PC-3 (cell line): Measurements from ENCODE around the gene EEPD1. TPM values are rescaled to one million over a fixed set of nuclear protein-coding genes. Genes with fewer than 3 reads are reported as not detected.

Source experiments
- ATAC-seq: fragments of 200-7000 bp; cut with Tn5 transposase; 2 replicates; pipeline ENCODE4 v1.9.1; 2020; ENCODE audit warnings: mild to moderate bottlenecking, moderate library complexity
- BruUV-seq: library from RNA; stranded (reverse); fragments of 400-500 nt; replicated peaks from 2 replicates; lab custom pipeline; 2021; lab: Mats Ljungman, UMichigan
- CTCF ChIA-PET: fragments of 300-600 bp; sonication (Branson Sonifier 250); formaldehyde crosslinking; loops from one replicate; lab custom pipeline; 2022; ENCODE audit warnings: antibody characterized with exemption; lab: Charles Lee
- POLR2A ChIA-PET: fragments of 300-600 bp; sonication (Branson Sonifier 250); formaldehyde crosslinking; loops from one replicate; lab custom pipeline; 2022; ENCODE audit warnings: antibody characterized with exemption; ENCODE audit not compliant: unreplicated experiment; lab: Charles Lee
- DNase-seq: peaks from one replicate; pipeline ENCODE4 v3.0.0-alpha.2; 2015
- H2AFZ ChIP-seq: fragments of 300-600 bp; sonication (generic); 2 replicates; pipeline ENCODE4 v1.6.0; 2016; ENCODE audit warnings: antibody characterized with exemption, low read length
- H3F3A ChIP-seq: fragments of 300-600 bp; sonication (generic); one replicate; pipeline ENCODE4 v1.6.0; 2017; ENCODE audit warnings: antibody characterized with exemption, low read length, control low read depth, mild to moderate bottlenecking; ENCODE audit not compliant: unreplicated experiment
- H3K27ac ChIP-seq: fragments of 300-600 bp; sonication (generic); 2 replicates; pipeline ENCODE4 v1.5.1; 2016; ENCODE audit warnings: mild to moderate bottlenecking, low read length
- H3K27me3 ChIP-seq: fragments of 300-600 bp; sonication (generic); 2 replicates; pipeline ENCODE4 v1.6.1; 2016; ENCODE audit warnings: low read length, mixed read lengths
- H3K36me3 ChIP-seq: fragments of 300-600 bp; sonication (generic); 2 replicates; pipeline ENCODE4 v1.6.1; 2016; ENCODE audit warnings: low read depth, mixed run types, low read length, mixed read lengths
- H3K4me1 ChIP-seq: fragments of 300-600 bp; sonication (generic); 2 replicates; pipeline ENCODE4 v1.5.1; 2016; ENCODE audit warnings: low read length; ENCODE audit not compliant: insufficient read depth
- H3K4me2 ChIP-seq: fragments of 300-600 bp; sonication (generic); 2 replicates; pipeline ENCODE4 v1.6.0; 2016; ENCODE audit warnings: low read length
- H3K4me3 ChIP-seq: fragments of 300-600 bp; sonication (generic); 2 replicates; pipeline ENCODE4 v1.5.1; 2016; ENCODE audit warnings: mild to moderate bottlenecking, low read length, mixed read lengths
- H3K79me2 ChIP-seq: fragments of 300-600 bp; sonication (generic); 2 replicates; pipeline ENCODE4 v1.6.1; 2017; ENCODE audit warnings: low read length, mixed read lengths
- H3K9ac ChIP-seq: fragments of 300-600 bp; sonication (generic); 2 replicates; pipeline ENCODE4 v1.6.0; 2016; ENCODE audit warnings: mild to moderate bottlenecking, low read length
- H3K9me2 ChIP-seq: fragments of 300-600 bp; sonication (generic); replicated peaks from 2 replicates; pipeline ENCODE4 v1.6.1; 2016; ENCODE audit warnings: mixed run types, low read length, mixed read lengths
- H3K9me3 ChIP-seq: fragments of 300-600 bp; sonication (generic); 2 replicates; pipeline ENCODE4 v1.6.1; 2016; ENCODE audit warnings: low read length, mixed read lengths
- H4K20me1 ChIP-seq: fragments of 300-600 bp; sonication (generic); 2 replicates; pipeline ENCODE4 v1.6.1; 2016; ENCODE audit warnings: low read length, mixed read lengths
- EZH2 ChIP-seq: fragments of 300-600 bp; sonication (generic); IDR thresholded peaks from one replicate; pipeline ENCODE4 v1.6.1; 2017; ENCODE audit warnings: antibody characterized with exemption, mild to moderate bottlenecking, low read length; ENCODE audit not compliant: unreplicated experiment
- EZH2phosphoT487 ChIP-seq: fragments of 300-600 bp; sonication (generic); IDR thresholded peaks from 2 replicates; pipeline ENCODE4 v1.6.1; 2018; ENCODE audit warnings: mild to moderate bottlenecking, antibody characterized with exemption, low read length, borderline replicate concordance
- intact Hi-C: fragments of 100-400 bp; cut with micrococcal nuclease; formaldehyde crosslinking; loops from 2 replicates; pipeline ENCODE4 v1.9.0; 2023
- total RNA-seq: library from RNA; depleted of rRNA; stranded (reverse); fragments of >200 nt; gene quantifications from 2 replicates; pipeline ENCODE4 v1.2.3, GENCODE V29; 2014
- TF ChIP-seq, protein P1 (sequence below): fragments of 300-600 bp; sonication (generic); conservative IDR thresholded peaks from 2 replicates; pipeline ENCODE4 v1.5.1; 2017; ENCODE audit warnings: antibody characterized with exemption, low read depth, mild to moderate bottlenecking, low read length

Gene EEPD1
- total RNA-seq, 1 experiment from 2014 or later, result 28.3 TPM

- Histone ChIP-seq H3K27me3 (no peaks in the 10 kb centered on the region), H3K27ac (no peak overlapping the region), H3K4me3 (no peak overlapping the region), H2AFZ (no peak overlapping the region), H3F3A (no peaks in the 10 kb centered on the region), H3K9me3 (no peaks in the 10 kb centered on the region), H3K9me2 (no peaks in the 10 kb centered on the region), H3K4me1 (peaks cover 12% of the 10 kb centered on the region), H4K20me1 (peaks cover 2% of the 10 kb centered on the region; the same call in 1 of the 2 replicates), H3K79me2 (peaks cover 17% of the 10 kb centered on the region), H3K4me2 (no peak overlapping the region), H3K36me3 (no peaks in the 10 kb centered on the region), H3K9ac (no peak overlapping the region)
- no peak for TF ChIP-seq EZH2phosphoT487
- TF ChIP-seq EZH2, result no peak
- TF ChIP-seq, protein P1, sequence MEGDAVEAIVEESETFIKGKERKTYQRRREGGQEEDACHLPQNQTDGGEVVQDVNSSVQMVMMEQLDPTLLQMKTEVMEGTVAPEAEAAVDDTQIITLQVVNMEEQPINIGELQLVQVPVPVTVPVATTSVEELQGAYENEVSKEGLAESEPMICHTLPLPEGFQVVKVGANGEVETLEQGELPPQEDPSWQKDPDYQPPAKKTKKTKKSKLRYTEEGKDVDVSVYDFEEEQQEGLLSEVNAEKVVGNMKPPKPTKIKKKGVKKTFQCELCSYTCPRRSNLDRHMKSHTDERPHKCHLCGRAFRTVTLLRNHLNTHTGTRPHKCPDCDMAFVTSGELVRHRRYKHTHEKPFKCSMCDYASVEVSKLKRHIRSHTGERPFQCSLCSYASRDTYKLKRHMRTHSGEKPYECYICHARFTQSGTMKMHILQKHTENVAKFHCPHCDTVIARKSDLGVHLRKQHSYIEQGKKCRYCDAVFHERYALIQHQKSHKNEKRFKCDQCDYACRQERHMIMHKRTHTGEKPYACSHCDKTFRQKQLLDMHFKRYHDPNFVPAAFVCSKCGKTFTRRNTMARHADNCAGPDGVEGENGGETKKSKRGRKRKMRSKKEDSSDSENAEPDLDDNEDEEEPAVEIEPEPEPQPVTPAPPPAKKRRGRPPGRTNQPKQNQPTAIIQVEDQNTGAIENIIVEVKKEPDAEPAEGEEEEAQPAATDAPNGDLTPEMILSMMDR, result no peak
- CTCF ChIA-PET, result no interaction called here
- DNase-seq (no peak), ATAC-seq (no peak)
- POLR2A ChIA-PET, result no interaction called here
- intact Hi-C loops, result no loop called here
- no TSS peak for BruUV-seq
Measured at GRCh38 chr7:36149694-36150452, 3.2 kb upstream of the EEPD1 start.

DNA sequence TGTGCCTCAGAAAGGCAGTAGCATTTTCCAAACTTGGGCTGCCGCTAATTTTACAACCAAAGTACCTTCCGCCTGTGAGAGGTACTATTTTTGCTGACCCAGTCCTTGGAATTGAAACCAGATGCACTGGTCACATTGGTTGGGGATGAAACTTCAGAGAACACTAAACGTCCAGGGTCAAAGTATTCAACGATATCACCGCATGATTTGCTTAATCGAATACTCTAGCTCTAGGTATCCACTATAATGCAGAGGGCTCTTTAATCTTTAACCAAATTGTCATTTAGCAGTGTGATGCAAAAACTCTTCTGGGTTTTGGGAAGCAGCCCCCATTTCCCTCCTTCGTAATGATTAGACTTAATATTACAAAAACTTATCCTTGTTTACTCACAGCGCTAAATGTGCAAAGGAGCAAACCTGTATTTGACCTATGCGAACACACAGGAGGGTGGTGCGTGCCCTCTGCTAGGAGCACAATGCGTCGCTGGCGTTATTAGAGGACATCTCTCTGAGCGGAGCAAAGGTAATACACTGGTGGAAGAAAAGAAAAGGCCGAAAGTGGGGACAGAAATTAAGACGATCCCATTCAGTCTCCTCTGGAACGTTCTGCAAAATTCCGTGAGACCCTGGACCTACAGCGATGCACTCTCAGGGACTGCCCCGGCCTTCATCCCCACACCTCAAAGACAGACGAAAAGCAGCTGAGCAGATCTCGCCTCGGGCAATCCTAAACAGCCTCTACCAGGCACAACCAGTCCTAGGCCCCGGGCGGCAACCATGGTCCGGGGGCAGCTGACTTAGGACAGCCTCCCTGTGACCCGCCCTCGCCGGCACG lies 916 bp upstream of the EEPD1 start:
- POLR2A ChIA-PET, result no interaction called here
- H3K4me3 ChIP-seq, result peak overlapping the region; percentile 84
- DNase-seq, result no peak
- no peaks in the 10 kb centered on the region for H3K9me3 ChIP-seq
- H3K9ac ChIP-seq, result peak overlapping the region; percentile 58
- BruUV-seq, result TSS peak; percentile 57
- H3K27ac ChIP-seq, result no peak overlapping the region; the same call in 1 of the 2 replicates
- H3K27me3 ChIP-seq, result no peaks in the 10 kb centered on the region
- TF ChIP-seq, protein P1, result no peak
- no peak for TF ChIP-seq EZH2
- TF ChIP-seq EZH2phosphoT487, result no peak
- CTCF ChIA-PET, result interaction anchor here (0.6 kb wide), 1 partner anchor 241 kb away, joined by 5 read pairs; no protein-coding TSS in a partner anchor
- H4K20me1 ChIP-seq, result peaks cover 23% of the 10 kb centered on the region
- H3K36me3 ChIP-seq, result no peaks in the 10 kb centered on the region
- peak overlapping the region; percentile 90 for H2AFZ ChIP-seq
- H3K9me2 ChIP-seq, result no peaks in the 10 kb centered on the region
- H3K79me2 ChIP-seq, result peaks cover 40% of the 10 kb centered on the region
- no peaks in the 10 kb centered on the region for H3F3A ChIP-seq
- H3K4me1 ChIP-seq, result peaks cover 26% of the 10 kb centered on the region
- peak; percentile 41 for ATAC-seq
- H3K4me2 ChIP-seq, result peak overlapping the region; percentile 81
- intact Hi-C loops, result loop anchor here (1.0 to 2.0 kb wide), 4 partner anchors 23 to 239 kb away; no protein-coding TSS in a partner anchor
